GM20000 (cell line): ENCODE data around the gene SLC35F3.

Source experiments
- DNase-seq: peaks from one replicate; pipeline ENCODE4 v3.0.0; 2012; ENCODE audit warnings: low spot score
- CTCF ChIP-seq: IDR thresholded peaks from 2 replicates; pipeline ENCODE4 v1.5.1; 2012; ENCODE audit warnings: mild to moderate bottlenecking, control low read depth; ENCODE audit errors: extremely low read depth, missing control alignments

Gene SLC35F3

GRCh38 chr1:234214129-234214910 is 309.8 kb downstream of the SLC35F3 start:
- peak; percentile 54 for DNase-seq
- no peak for TF ChIP-seq CTCF

GRCh38 chr1:234214911-234215892 is 310.7 kb downstream of the SLC35F3 start:
- no peak for TF ChIP-seq CTCF
- DNase-seq, result no peak

GRCh38 chr1:234216116-234216703 is 311.7 kb downstream of the SLC35F3 start:
- no peak for TF ChIP-seq CTCF
- DNase-seq, result peak; percentile 50

GRCh38 chr1:234217316-234217840 is 312.9 kb downstream of the SLC35F3 start:
- no peak for DNase-seq
- no peak for TF ChIP-seq CTCF

GRCh38 chr1:234218078-234218477 is 313.6 kb downstream of the SLC35F3 start:
- DNase-seq, result no peak
- no peak for TF ChIP-seq CTCF

- no peak for DNase-seq
- TF ChIP-seq CTCF, result no peak
Measured at GRCh38 chr1:234219711-234220110, 315.2 kb downstream of the SLC35F3 start.
